ENCODE results near the gene MINDY4.

The MINDY4 gene

GRCh38 chr7:30906014-30906413 lies 134.8 kb downstream of the MINDY4 start:
- DNase-seq: no peak

GRCh38 chr7:30906515-30907240 lies 135.5 kb downstream of the MINDY4 start:
- no peak for DNase-seq

GRCh38 chr7:30907527-30908267 lies 136.5 kb downstream of the MINDY4 start:
- DNase-seq: no peak

GRCh38 chr7:30908681-30909080 lies 137.5 kb downstream of the MINDY4 start:
- DNase-seq: no peak

GRCh38 chr7:30909431-30909830 lies 138.2 kb downstream of the MINDY4 start:
- DNase-seq: no peak

- DNase-seq: no peak
Measured at GRCh38 chr7:30910411-30911073, 139.3 kb downstream of the MINDY4 start.

- no peak for DNase-seq
Measured at GRCh38 chr7:30911133-30911532, 139.9 kb downstream of the MINDY4 start.

- DNase-seq: peak; percentile 32
Measured at GRCh38 chr7:30911561-30911969, 140.3 kb downstream of the MINDY4 start, which contains the start of gene AQP1. Gene AQP1, plus strand, starts transcription at chr7:30911853. Its CDS starts 57 bp downstream, at chr7:30911910.

GRCh38 chr7:30912021-30912730 lies 141.0 kb downstream of the MINDY4 start:
- DNase-seq: no peak

- no peak for DNase-seq
Measured at GRCh38 chr7:30912731-30912985, 141.4 kb downstream of the MINDY4 start.

GRCh38 chr7:30912986-30913811 lies 142.0 kb downstream of the MINDY4 start:
- DNase-seq: no peak

- DNase-seq: no peak
Measured at GRCh38 chr7:30913821-30914515, 142.8 kb downstream of the MINDY4 start.

GRCh38 chr7:30914596-30914995 lies 143.4 kb downstream of the MINDY4 start:
- DNase-seq: no peak

- DNase-seq: no peak
Measured at GRCh38 chr7:30915005-30915601, 143.9 kb downstream of the MINDY4 start.

- DNase-seq: no peak
Measured at GRCh38 chr7:30915751-30916150, 144.5 kb downstream of the MINDY4 start.

GRCh38 chr7:30916255-30916654 lies 145.0 kb downstream of the MINDY4 start:
- DNase-seq: no peak

- DNase-seq: no peak
Measured at GRCh38 chr7:30916767-30917166, 145.6 kb downstream of the MINDY4 start.

GRCh38 chr7:30917216-30917893 lies 146.1 kb downstream of the MINDY4 start:
- DNase-seq: no peak

- DNase-seq: no peak
Measured at GRCh38 chr7:30918676-30919075, 147.5 kb downstream of the MINDY4 start.

- DNase-seq: peak; percentile 78
Measured at GRCh38 chr7:30920021-30920583, 148.9 kb downstream of the MINDY4 start.
